Activated CD4-positive, alpha-beta T cell treated with anti-CD3 and anti-CD28 coated beads for 48 hours (primary cell): Measurements from ENCODE around the gene DMAC2.
A peak's percentile ranks its signal among the peaks of the same experiment; 100 is the strongest.
"Not testable (repeated sequence)": the region's sequence is repeated elsewhere in the genome, so short reads cannot be mapped to it uniquely, and the experiment has no call there.

Experiments used
- DNase-seq: peaks from one replicate; pipeline ENCODE4 v3.0.0-alpha.2; 2020

The DMAC2 gene

GRCh38 chr19:41442473-41443355 lies 3.0 kb upstream of the DMAC2 start, which contains the start of gene ERICH4:
TSS of gene ERICH4 (plus strand) at chr19:41443156. CDS start at chr19:41443170, 14 bp downstream.
- DNase-seq: no peak

- no peak for DNase-seq
Measured at GRCh38 chr19:41441321-41441945, 1.7 kb upstream of the DMAC2 start.

GRCh38 chr19:41437944-41438574 lies 1.7 kb downstream of the DMAC2 start:
- DNase-seq: no peak

- DNase-seq: no peak
Measured at GRCh38 chr19:41436674-41436951, 3.1 kb downstream of the DMAC2 start.

- DNase-seq: no peak
Measured at GRCh38 chr19:41435936-41436673, 3.6 kb downstream of the DMAC2 start.

GRCh38 chr19:41435376-41435775 lies 4.3 kb downstream of the DMAC2 start:
- not testable (repeated sequence) for DNase-seq

GRCh38 chr19:41434450-41434849 lies 5.3 kb downstream of the DMAC2 start:
- DNase-seq: no peak

GRCh38 chr19:41433171-41433570 lies 6.5 kb downstream of the DMAC2 start:
- no peak for DNase-seq

GRCh38 chr19:41431426-41432386 lies 8.0 kb downstream of the DMAC2 start:
- no peak for DNase-seq

- no peak for DNase-seq
Measured at GRCh38 chr19:41430922-41431321, 8.8 kb downstream of the DMAC2 start.

- no peak for DNase-seq
Measured at GRCh38 chr19:41428481-41428859, 11.2 kb downstream of the DMAC2 start.

- peak; percentile 32 for DNase-seq
Measured at GRCh38 chr19:41427647-41428480, 11.8 kb downstream of the DMAC2 start.

GRCh38 chr19:41426952-41427646 lies 12.6 kb downstream of the DMAC2 start, which contains the start of gene B3GNT8:
TSS of gene B3GNT8 (minus strand) at chr19:41427374. CDS start at chr19:41426778, 596 bp downstream.
- DNase-seq: peak; percentile 59

- no peak for DNase-seq
Measured at GRCh38 chr19:41426116-41426841, 13.4 kb downstream of the DMAC2 start.

- DNase-seq: no peak
Measured at GRCh38 chr19:41425174-41426115, 14.3 kb downstream of the DMAC2 start.

- no peak for DNase-seq
Measured at GRCh38 chr19:41424335-41425173, 15.2 kb downstream of the DMAC2 start.

GRCh38 chr19:41422955-41423354 lies 16.8 kb downstream of the DMAC2 start:
- DNase-seq: no peak
